Stimulated activated naive CD8-positive, alpha-beta T cell treated with anti-CD3 and anti-CD28 coated beads, Interleukin-15, amount 100 ng/mL, for 72 hours (primary cell): ENCODE data around the gene YY1AP1.
"Not testable (repeated sequence)": the region's sequence is repeated elsewhere in the genome, so short reads cannot be mapped to it uniquely, and the experiment has no call there.

Experiments used
- ATAC-seq: fragments of 150-1000 bp; cut with Tn5 transposase; 2 replicates; pipeline ENCODE4 v1.10.0; 2021; ENCODE audit warnings: mild to moderate bottlenecking, moderate library complexity
- DNase-seq, 2 donors: peaks; one replicate each; pipeline ENCODE4 v3.0.0; 2021 to 2022
- H3K27ac Mint-ChIP-seq, 2 donors: one replicate each; pipeline ENCODE4 v1.8.0; 2022; ENCODE audit warnings: mild to moderate bottlenecking in 2 of 2, mixed read lengths in 2 of 2, moderate library complexity in 2 of 2
- H3K27me3 Mint-ChIP-seq: one replicate; pipeline ENCODE4 v1.8.0; 2022; ENCODE audit warnings: mixed read lengths
- H3K4me1 Mint-ChIP-seq: one replicate; pipeline ENCODE4 v1.8.0; 2022; ENCODE audit warnings: mild to moderate bottlenecking, mixed read lengths
- H3K4me3 Mint-ChIP-seq, 2 donors: one replicate each; pipeline ENCODE4 v1.8.0; 2022; ENCODE audit warnings: mild to moderate bottlenecking in 2 of 2, mixed read lengths in 2 of 2, moderate library complexity in 1 of 2
- H3K9me3 Mint-ChIP-seq, 2 donors: one replicate each; pipeline ENCODE4 v1.8.0; 2022; ENCODE audit warnings: mixed read lengths in 2 of 2

YY1AP1 gene

GRCh38 chr1:155671750-155672149 lies 16.8 kb downstream of the YY1AP1 start:
- Mint-ChIP-seq H3K9me3 (no peaks in the 10 kb centered on the region), H3K4me3 (no peak overlapping the region), H3K27ac (no peak overlapping the region)

GRCh38 chr1:155669233-155670162 lies 19.1 kb downstream of the YY1AP1 start:
- Mint-ChIP-seq H3K27me3 (no peaks in the 10 kb centered on the region), H3K4me1 (no peaks in the 10 kb centered on the region), H3K4me3 (no peak overlapping the region), H3K9me3 (no peaks in the 10 kb centered on the region), H3K27ac (no peak overlapping the region)
- DNase-seq (no peak), ATAC-seq (no peak)

More at GRCh38 chr1:155671750-155672149, 16.8 kb downstream of the YY1AP1 start:
- DNase-seq (no peak), ATAC-seq (no peak)
- Mint-ChIP-seq H3K4me1 (no peaks in the 10 kb centered on the region), H3K27me3 (no peaks in the 10 kb centered on the region)

GRCh38 chr1:155661239-155661638 lies 27.3 kb downstream of the YY1AP1 start:
- not testable (repeated sequence) for H3K4me3 Mint-ChIP-seq, DNase-seq, H3K27ac Mint-ChIP-seq, H3K27me3 Mint-ChIP-seq, H3K4me1 Mint-ChIP-seq, H3K9me3 Mint-ChIP-seq, ATAC-seq

- no peaks in the 10 kb centered on the region for H3K4me1 Mint-ChIP-seq
- no peaks in the 10 kb centered on the region for H3K27me3 Mint-ChIP-seq
- DNase-seq (no peak), ATAC-seq (no peak)
- H3K9me3 Mint-ChIP-seq, result peaks cover 0 to 5% of the 10 kb centered on the region in 2 donors
- no peak overlapping the region for H3K27ac Mint-ChIP-seq
- H3K4me3 Mint-ChIP-seq, result no peak overlapping the region
These were observed 31.1 kb downstream of the YY1AP1 start for GRCh38 chr1:155657463-155657862.

GRCh38 chr1:155652951-155653350 lies 35.6 kb downstream of the YY1AP1 start:
- H3K4me3 Mint-ChIP-seq, result no peak overlapping the region
- ATAC-seq, result no peak
- H3K27me3 Mint-ChIP-seq, result no peaks in the 10 kb centered on the region

GRCh38 chr1:155651861-155652661 lies 36.5 kb downstream of the YY1AP1 start:
- no peak for DNase-seq
- no peaks in the 10 kb centered on the region for H3K27me3 Mint-ChIP-seq
- ATAC-seq, result no peak
- H3K4me1 Mint-ChIP-seq, result peaks cover 6% of the 10 kb centered on the region
- no peaks in the 10 kb centered on the region for H3K9me3 Mint-ChIP-seq
- no peak overlapping the region for H3K27ac Mint-ChIP-seq
- no peak overlapping the region for H3K4me3 Mint-ChIP-seq

More at GRCh38 chr1:155652951-155653350, 35.6 kb downstream of the YY1AP1 start:
- Mint-ChIP-seq H3K4me1 (peaks cover 6% of the 10 kb centered on the region), H3K9me3 (no peaks in the 10 kb centered on the region), H3K27ac (no peak overlapping the region)
- no peak for DNase-seq

GRCh38 chr1:155650231-155650757 lies 38.3 kb downstream of the YY1AP1 start:
- no peaks in the 10 kb centered on the region for H3K27me3 Mint-ChIP-seq
- H3K4me3 Mint-ChIP-seq, result no peak overlapping the region
- H3K27ac Mint-ChIP-seq, result no peak overlapping the region
- H3K9me3 Mint-ChIP-seq, result no peaks in the 10 kb centered on the region
- ATAC-seq, result no peak
- no peak for DNase-seq
- H3K4me1 Mint-ChIP-seq, result peaks cover 6% of the 10 kb centered on the region

GRCh38 chr1:155649676-155650075 lies 38.9 kb downstream of the YY1AP1 start:
- DNase-seq, result no peak
- peaks cover 6% of the 10 kb centered on the region for H3K4me1 Mint-ChIP-seq
- ATAC-seq, result no peak
- no peak overlapping the region for H3K4me3 Mint-ChIP-seq
- no peak overlapping the region for H3K27ac Mint-ChIP-seq
- H3K9me3 Mint-ChIP-seq, result no peaks in the 10 kb centered on the region
- H3K27me3 Mint-ChIP-seq, result no peaks in the 10 kb centered on the region

GRCh38 chr1:155648207-155649147 lies 40.1 kb downstream of the YY1AP1 start:
- DNase-seq (no peak), ATAC-seq (peak; percentile 49)
- Mint-ChIP-seq H3K4me1 (peaks cover 6% of the 10 kb centered on the region), H3K27me3 (no peaks in the 10 kb centered on the region), H3K9me3 (peaks cover 0 to 4% of the 10 kb centered on the region in 2 donors), H3K27ac (no peak overlapping the region), H3K4me3 (no peak overlapping the region)

- DNase-seq (no peak), ATAC-seq (no peak)
- H3K27ac Mint-ChIP-seq, result peak overlapping the region in 1 of 2 donors; percentile 36
- H3K9me3 Mint-ChIP-seq, result peaks cover 11 to 20% of the 10 kb centered on the region in 2 donors
- no peaks in the 10 kb centered on the region for H3K27me3 Mint-ChIP-seq
- H3K4me3 Mint-ChIP-seq, result no peak overlapping the region
- peaks cover 6% of the 10 kb centered on the region for H3K4me1 Mint-ChIP-seq
These were observed 42.3 kb downstream of the YY1AP1 start for GRCh38 chr1:155646307-155646706.

- Mint-ChIP-seq H3K4me1 (peaks cover 6% of the 10 kb centered on the region), H3K27me3 (no peaks in the 10 kb centered on the region), H3K9me3 (peaks cover 11 to 20% of the 10 kb centered on the region in 2 donors), H3K4me3 (no peak overlapping the region), H3K27ac (no peak overlapping the region)
- DNase-seq (no peak), ATAC-seq (no peak)
These were observed 42.9 kb downstream of the YY1AP1 start for GRCh38 chr1:155645648-155646047.

- H3K27ac Mint-ChIP-seq, result no peak overlapping the region
- peaks cover 11 to 20% of the 10 kb centered on the region in 2 donors for H3K9me3 Mint-ChIP-seq
- H3K4me3 Mint-ChIP-seq, result no peak overlapping the region
- DNase-seq (no peak), ATAC-seq (no peak)
- no peaks in the 10 kb centered on the region for H3K27me3 Mint-ChIP-seq
- peaks cover 6% of the 10 kb centered on the region for H3K4me1 Mint-ChIP-seq
These were observed 43.5 kb downstream of the YY1AP1 start for GRCh38 chr1:155645034-155645598.

GRCh38 chr1:155643230-155643629 lies 45.3 kb downstream of the YY1AP1 start:
- Mint-ChIP-seq H3K4me3 (no peak overlapping the region), H3K9me3 (peaks cover 11 to 20% of the 10 kb centered on the region in 2 donors), H3K4me1 (peaks cover 3% of the 10 kb centered on the region), H3K27ac (no peak overlapping the region), H3K27me3 (no peaks in the 10 kb centered on the region)
- ATAC-seq (no peak), DNase-seq (no peak)

- H3K4me1 Mint-ChIP-seq, ATAC-seq, H3K27me3 Mint-ChIP-seq, DNase-seq, H3K27ac Mint-ChIP-seq, H3K4me3 Mint-ChIP-seq: not testable (repeated sequence)
- H3K9me3 Mint-ChIP-seq, result peaks cover 11 to 20% of the 10 kb centered on the region in 2 donors
These were observed 45.9 kb downstream of the YY1AP1 start for GRCh38 chr1:155642559-155643180.
